Loucy (cell line): ENCODE data around the gene GRHPR.

Source experiments
- H2AFZ ChIP-seq: fragments of 200-600 bp; sonication (generic); 2 replicates; pipeline ENCODE4 v1.6.0; 2016; ENCODE audit warnings: antibody characterized with exemption, mild to moderate bottlenecking, low read length, moderate library complexity
- H3F3A ChIP-seq: fragments of 200-600 bp; 2 replicates; pipeline ENCODE4 v1.6.0; 2016; ENCODE audit warnings: antibody characterized with exemption, low read depth, mild to moderate bottlenecking
- H3K27me3 ChIP-seq: fragments of 200-600 bp; sonication (generic); 2 replicates; pipeline ENCODE4 v1.6.1; 2014; ENCODE audit warnings: low read length, mild to moderate bottlenecking; ENCODE audit not compliant: insufficient read depth, poor library complexity, severe bottlenecking
- H3K36me3 ChIP-seq: fragments of 200-600 bp; sonication (generic); 2 replicates; pipeline ENCODE4 v1.6.1; 2016; ENCODE audit warnings: low read length; ENCODE audit not compliant: insufficient read depth
- H3K4me1 ChIP-seq: fragments of 200-600 bp; sonication (generic); 2 replicates; pipeline ENCODE4 v1.5.1; 2014; ENCODE audit warnings: low read length, mild to moderate bottlenecking; ENCODE audit not compliant: insufficient read depth, poor library complexity, severe bottlenecking
- H3K4me2 ChIP-seq: fragments of 200-600 bp; sonication (generic); 2 replicates; pipeline ENCODE4 v1.6.0; 2014; ENCODE audit warnings: antibody characterized with exemption, low read length, low read depth, mild to moderate bottlenecking; ENCODE audit not compliant: poor library complexity, severe bottlenecking
- H3K4me3 ChIP-seq: fragments of 200-600 bp; sonication (generic); 2 replicates; pipeline ENCODE4 v1.5.1; 2014; ENCODE audit warnings: low read length, mild to moderate bottlenecking, mixed read lengths; ENCODE audit not compliant: poor library complexity, severe bottlenecking
- H3K79me2 ChIP-seq: fragments of 200-600 bp; sonication (generic); 2 replicates; pipeline ENCODE4 v1.6.1; 2014; ENCODE audit warnings: low read length; ENCODE audit not compliant: insufficient read depth
- H3K9ac ChIP-seq: fragments of 200-600 bp; sonication (generic); 2 replicates; pipeline ENCODE4 v1.6.0; 2014; ENCODE audit warnings: mild to moderate bottlenecking, low read depth, low read length, moderate library complexity; ENCODE audit not compliant: poor library complexity, severe bottlenecking
- H3K9me2 ChIP-seq: fragments of 200-600 bp; sonication (generic); replicated peaks from 2 replicates; pipeline ENCODE4 v1.6.1; 2016; ENCODE audit warnings: low read depth, low read length, mixed read lengths
- H3K9me3 ChIP-seq: fragments of 200-600 bp; sonication (generic); 2 replicates; pipeline ENCODE4 v1.6.1; 2014; ENCODE audit warnings: mild to moderate bottlenecking, antibody characterized with exemption, low read length, low read depth; ENCODE audit not compliant: insufficient read depth
- H4K20me1 ChIP-seq: fragments of 200-600 bp; sonication (generic); 2 replicates; pipeline ENCODE4 v1.6.0; 2014; ENCODE audit warnings: antibody characterized with exemption, low read length, mild to moderate bottlenecking; ENCODE audit not compliant: insufficient read depth, poor library complexity, severe bottlenecking
- CTCF ChIP-seq: fragments of 200-600 bp; sonication (generic); conservative IDR thresholded peaks from 2 replicates; pipeline ENCODE4 v1.5.1; 2014; ENCODE audit warnings: mild to moderate bottlenecking, antibody characterized with exemption, low read length
- EZH2phosphoT487 ChIP-seq: fragments of 200-600 bp; IDR thresholded peaks from 2 replicates; pipeline ENCODE4 v1.6.1; 2018; ENCODE audit warnings: antibody characterized with exemption, mild to moderate bottlenecking, moderate library complexity, borderline replicate concordance

The GRHPR gene

GRCh38 chr9:37432020-37432419 is 9.5 kb downstream of the GRHPR start:
- TF ChIP-seq CTCF (no peak), EZH2phosphoT487 (no peak)
- Histone ChIP-seq H3K9ac (no peak overlapping the region), H3K4me3 (no peak overlapping the region), H3K4me1 (no peaks in the 10 kb centered on the region), H3F3A (no peaks in the 10 kb centered on the region), H3K9me3 (no peaks in the 10 kb centered on the region), H3K4me2 (no peak overlapping the region), H2AFZ (no peak overlapping the region), H4K20me1 (peaks cover 7% of the 10 kb centered on the region), H3K79me2 (no peaks in the 10 kb centered on the region), H3K36me3 (peaks cover 52% of the 10 kb centered on the region; the same call in 1 of the 2 replicates), H3K9me2 (no peaks in the 10 kb centered on the region), H3K27me3 (no peaks in the 10 kb centered on the region)

GRCh38 chr9:37433867-37434371 is 11.4 kb downstream of the GRHPR start:
- Histone ChIP-seq H3K9me2 (no peaks in the 10 kb centered on the region), H2AFZ (no peak overlapping the region), H3K4me2 (no peak overlapping the region), H3K79me2 (no peaks in the 10 kb centered on the region), H3K9ac (no peak overlapping the region), H3F3A (no peaks in the 10 kb centered on the region), H3K27me3 (no peaks in the 10 kb centered on the region), H3K36me3 (peaks cover 59% of the 10 kb centered on the region; the same call in 1 of the 2 replicates), H3K4me1 (no peaks in the 10 kb centered on the region), H3K9me3 (no peaks in the 10 kb centered on the region), H3K4me3 (no peak overlapping the region), H4K20me1 (peaks cover 10% of the 10 kb centered on the region)
- no peak for TF ChIP-seq CTCF

- Histone ChIP-seq H4K20me1 (peaks cover 10% of the 10 kb centered on the region), H3K9me3 (no peaks in the 10 kb centered on the region), H3K4me1 (no peaks in the 10 kb centered on the region), H3K4me3 (no peak overlapping the region), H3K27me3 (no peaks in the 10 kb centered on the region), H3K36me3 (peaks cover 71% of the 10 kb centered on the region; the same call in 1 of the 2 replicates), H2AFZ (no peak overlapping the region), H3K9me2 (no peaks in the 10 kb centered on the region), H3K4me2 (no peak overlapping the region), H3F3A (no peaks in the 10 kb centered on the region), H3K9ac (no peak overlapping the region), H3K79me2 (peaks cover 5% of the 10 kb centered on the region; the same call in 1 of the 2 replicates)
- TF ChIP-seq EZH2phosphoT487, result no peak
- no peak for TF ChIP-seq CTCF
Measured at GRCh38 chr9:37436540-37436939, 14.0 kb downstream of the GRHPR start.
